Measurements from ENCODE around the gene NIPAL3. TPM values are rescaled to one million over a fixed set of nuclear protein-coding genes. Genes with fewer than 3 reads are reported as not detected.

Gene NIPAL3
- total RNA-seq, 1 experiment from 2014 or later: 44.1 TPM

DNA sequence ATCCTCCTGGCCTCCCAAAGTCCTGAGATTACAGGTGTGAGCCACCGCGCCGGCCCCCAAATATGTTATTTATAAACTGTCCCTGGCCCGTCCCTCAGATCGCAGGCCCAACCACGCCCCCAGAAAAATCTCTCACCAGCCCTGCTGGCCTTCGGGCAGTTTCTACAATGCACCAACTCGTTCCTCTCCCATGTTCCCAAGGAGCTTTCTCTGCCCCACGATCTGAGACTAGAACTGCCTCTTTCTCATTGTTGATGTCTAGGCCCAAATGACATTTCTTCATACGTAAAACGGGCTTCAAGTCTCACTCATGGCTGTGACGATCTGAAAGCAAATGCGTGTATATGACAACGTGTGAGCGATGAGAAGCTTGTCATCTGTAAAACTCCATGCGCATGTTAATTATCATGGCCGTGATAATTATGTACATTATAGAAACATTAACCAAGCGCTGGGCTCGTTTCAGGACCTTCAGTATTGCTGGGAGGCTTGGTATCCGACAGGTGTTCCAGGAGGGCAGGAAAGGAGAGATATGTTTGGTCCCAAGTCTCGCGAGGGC lies 748 bp upstream of the NIPAL3 start:
- peak overlapping the region; percentile 58; the same call in 1 of the 2 replicates for H3K4me3 ChIP-seq
- H3K36me3 ChIP-seq: peaks cover 6% of the 10 kb centered on the region
- DNase-seq: no peak
- H3K27me3 ChIP-seq: no peaks in the 10 kb centered on the region
- H3K9me3 ChIP-seq: no peaks in the 10 kb centered on the region

GRCh38 chr1:24415910-24416665 lies 486 bp downstream of the NIPAL3 start:
- Histone ChIP-seq H3K27me3 (no peaks in the 10 kb centered on the region), H3K4me3 (peak overlapping the region; percentile 58), H3K9me3 (no peaks in the 10 kb centered on the region), H3K36me3 (peaks cover 14% of the 10 kb centered on the region)
- DNase-seq: peak; percentile 25

DNA sequence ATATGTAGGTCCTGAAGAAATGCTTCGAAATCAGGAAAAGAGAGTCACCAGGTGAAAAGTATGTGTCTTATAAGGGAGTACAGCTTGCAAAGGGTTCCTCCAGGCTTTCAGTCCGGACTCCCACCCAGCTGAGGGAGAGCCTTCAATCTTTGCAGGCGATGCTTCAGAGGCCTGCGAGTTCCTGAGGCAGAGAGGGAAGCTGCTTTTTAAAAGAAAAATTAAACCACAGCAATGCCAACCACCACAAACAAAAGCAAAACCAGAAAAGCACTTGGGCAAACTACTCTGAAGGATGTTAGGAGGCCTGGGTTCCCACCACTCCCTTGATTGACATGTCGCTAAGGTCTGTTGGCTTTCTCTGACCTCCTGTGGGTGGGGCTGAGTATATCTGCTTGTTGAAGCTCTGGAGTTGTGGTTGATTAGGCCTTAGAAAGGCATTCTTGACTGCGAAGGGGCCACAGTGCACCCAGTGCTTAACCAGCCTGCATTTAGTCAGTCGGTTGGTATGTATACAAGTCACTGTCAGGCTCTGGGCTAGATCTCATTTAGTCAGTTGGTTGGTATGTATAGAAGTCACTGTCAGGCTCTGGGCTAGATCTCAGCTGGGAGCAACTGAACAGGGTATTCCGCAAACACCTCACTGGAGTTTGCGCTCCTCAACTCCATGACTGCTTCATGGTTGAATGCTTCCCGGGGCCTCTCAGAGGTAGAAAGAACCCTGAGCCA lies 1.2 kb downstream of the NIPAL3 start:
- DNase-seq: peak; percentile 93
- Histone ChIP-seq H3K4me3 (peak overlapping the region; percentile 58), H3K27me3 (no peaks in the 10 kb centered on the region), H3K36me3 (peaks cover 22% of the 10 kb centered on the region), H3K9me3 (no peaks in the 10 kb centered on the region)

GRCh38 chr1:24417681-24418080 lies 2.1 kb downstream of the NIPAL3 start:
- DNase-seq: peak; percentile 58
- peak overlapping the region; percentile 27 for H3K4me3 ChIP-seq
- no peaks in the 10 kb centered on the region for H3K27me3 ChIP-seq

GRCh38 chr1:24418898-24419628 lies 3.5 kb downstream of the NIPAL3 start:
- H3K27me3 ChIP-seq: no peaks in the 10 kb centered on the region
- H3K36me3 ChIP-seq: peaks cover 34% of the 10 kb centered on the region
- no peaks in the 10 kb centered on the region for H3K9me3 ChIP-seq
- no peak overlapping the region for H3K4me3 ChIP-seq
- peak; percentile 89 for DNase-seq

More at GRCh38 chr1:24417681-24418080, 2.1 kb downstream of the NIPAL3 start:
- Histone ChIP-seq H3K9me3 (no peaks in the 10 kb centered on the region), H3K36me3 (peaks cover 27% of the 10 kb centered on the region)

DNA sequence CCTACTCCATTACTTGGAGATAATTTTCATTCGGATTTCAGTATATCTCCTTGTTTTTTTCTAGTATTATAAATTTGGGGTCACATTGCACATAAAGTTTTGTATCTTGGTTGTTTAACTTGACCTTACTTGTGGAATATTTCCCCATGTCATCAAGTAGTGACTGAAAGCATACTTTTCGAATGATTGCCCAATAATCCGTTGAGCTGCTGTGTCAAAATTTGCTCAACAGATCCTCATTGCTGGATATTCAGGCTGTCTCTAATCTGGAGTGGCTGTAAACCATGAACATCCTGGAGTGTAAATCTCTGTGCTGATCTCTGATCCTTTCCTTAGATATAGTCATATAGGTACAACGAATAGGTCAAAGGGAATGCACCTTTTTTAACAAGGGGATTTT lies 4.9 kb downstream of the NIPAL3 start:
- no peak for DNase-seq
- H3K27me3 ChIP-seq: no peaks in the 10 kb centered on the region
- peaks cover 35% of the 10 kb centered on the region for H3K36me3 ChIP-seq
- H3K9me3 ChIP-seq: no peaks in the 10 kb centered on the region
- no peak overlapping the region for H3K4me3 ChIP-seq

DNA sequence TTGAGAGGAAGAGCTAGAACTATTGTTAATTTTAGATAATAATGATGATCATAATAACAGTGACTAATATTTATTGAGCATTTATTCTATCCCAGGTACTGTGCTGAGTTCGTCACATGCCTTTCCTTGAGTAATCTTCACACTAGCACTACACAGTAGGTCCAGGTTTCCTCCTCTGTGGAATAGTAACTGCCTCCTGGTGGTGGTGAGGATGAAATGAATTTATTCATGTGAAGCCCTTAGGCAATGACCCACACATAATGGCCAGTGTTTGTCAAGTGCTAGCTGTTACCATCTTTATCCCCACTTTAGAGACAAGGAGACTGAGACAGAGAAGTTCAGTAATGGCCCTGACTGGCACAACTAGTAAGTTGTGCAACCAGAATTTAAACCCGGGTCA lies 5.9 kb downstream of the NIPAL3 start:
- Histone ChIP-seq H3K9me3 (no peaks in the 10 kb centered on the region), H3K27me3 (no peaks in the 10 kb centered on the region), H3K36me3 (peaks cover 43% of the 10 kb centered on the region), H3K4me3 (no peak overlapping the region)
- DNase-seq: no peak

GRCh38 chr1:24424207-24424606 lies 8.6 kb downstream of the NIPAL3 start:
- DNase-seq: no peak
- Histone ChIP-seq H3K36me3 (peaks cover 46% of the 10 kb centered on the region), H3K9me3 (no peaks in the 10 kb centered on the region), H3K27me3 (no peaks in the 10 kb centered on the region), H3K4me3 (no peak overlapping the region)

DNA sequence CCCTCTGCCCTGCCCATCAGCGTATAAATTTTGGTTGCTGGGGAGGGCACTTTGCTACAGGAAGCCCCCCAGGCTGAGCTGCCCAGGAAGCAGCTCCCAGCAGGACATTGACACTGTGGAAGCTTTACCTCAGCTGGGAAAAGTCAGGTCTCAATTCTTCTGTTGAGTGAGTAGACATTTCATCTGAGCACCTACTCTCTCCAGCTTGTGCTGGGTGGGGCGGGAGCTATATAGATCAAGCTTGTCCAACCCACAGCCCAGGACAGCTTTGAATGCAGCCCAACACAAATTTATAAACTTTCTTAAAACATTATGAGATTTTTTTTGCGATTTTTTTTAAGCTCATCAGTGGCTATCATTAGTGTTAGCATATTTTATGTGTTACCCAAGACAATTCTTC lies 9.4 kb downstream of the NIPAL3 start:
- no peaks in the 10 kb centered on the region for H3K9me3 ChIP-seq
- DNase-seq: no peak
- no peaks in the 10 kb centered on the region for H3K27me3 ChIP-seq
- H3K4me3 ChIP-seq: no peak overlapping the region
- H3K36me3 ChIP-seq: peaks cover 40% of the 10 kb centered on the region

DNA sequence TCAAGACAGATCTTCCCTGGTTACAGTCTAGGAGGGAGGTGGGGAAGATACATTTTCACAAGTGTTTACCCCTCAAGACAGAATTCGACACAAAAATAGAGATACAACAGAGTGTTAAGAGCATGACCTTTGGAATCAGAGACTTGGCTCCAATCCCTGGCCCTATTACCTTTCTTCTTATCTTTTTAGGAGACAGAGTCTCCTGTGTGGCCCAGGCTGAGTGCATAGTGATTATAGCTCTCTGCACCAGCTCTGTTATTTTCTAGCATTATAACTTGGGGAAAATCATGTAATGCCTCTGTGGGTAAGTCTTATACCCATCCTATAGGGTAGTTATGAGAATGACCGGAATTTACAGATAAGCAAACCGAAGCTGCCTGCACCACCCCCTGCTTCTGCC lies 9.8 kb downstream of the NIPAL3 start:
- Histone ChIP-seq H3K4me3 (no peak overlapping the region), H3K27me3 (no peaks in the 10 kb centered on the region), H3K36me3 (peaks cover 36% of the 10 kb centered on the region), H3K9me3 (no peaks in the 10 kb centered on the region)
- DNase-seq: no peak

DNA sequence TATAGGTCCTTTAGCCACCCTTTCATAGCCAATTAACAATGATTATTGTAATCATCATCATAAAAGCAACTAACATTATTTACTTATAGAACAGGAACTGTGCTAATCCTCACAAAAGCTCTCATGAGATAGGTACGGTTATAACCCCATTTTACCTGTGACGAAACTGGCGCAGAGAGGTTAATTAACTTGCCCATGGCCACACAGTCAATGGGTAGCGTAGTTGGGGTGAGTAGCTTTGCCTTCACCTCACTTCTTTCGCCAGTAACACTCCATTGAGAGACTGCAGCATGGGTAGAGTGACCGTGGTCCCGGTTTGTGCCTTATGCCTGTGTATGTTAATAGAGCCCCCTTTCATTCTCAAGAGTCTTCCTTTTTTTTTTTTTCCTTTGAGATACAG lies 10.3 kb downstream of the NIPAL3 start:
- no peak for DNase-seq
- Histone ChIP-seq H3K4me3 (no peak overlapping the region), H3K36me3 (peaks cover 33% of the 10 kb centered on the region), H3K9me3 (no peaks in the 10 kb centered on the region), H3K27me3 (no peaks in the 10 kb centered on the region)

- H3K4me3 ChIP-seq: no peak overlapping the region
Observed at GRCh38 chr1:24426744-24427544, 11.3 kb downstream of the NIPAL3 start.

DNA sequence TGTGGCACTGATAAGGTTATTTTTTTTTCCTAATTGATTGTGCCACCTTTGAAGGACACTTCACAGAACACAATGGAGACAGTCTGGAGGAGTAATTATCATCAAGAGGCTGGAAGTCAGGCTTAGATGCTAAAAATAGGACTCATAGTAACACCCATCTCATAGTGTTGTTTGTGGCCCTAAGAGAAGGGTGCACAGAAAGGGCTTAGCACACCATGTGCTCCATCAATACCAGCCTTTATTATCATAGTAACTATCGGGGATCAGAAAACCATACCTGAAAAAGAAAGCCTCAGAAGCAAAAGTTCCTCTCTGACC lies 11.9 kb downstream of the NIPAL3 start:
- Histone ChIP-seq H3K27me3 (no peaks in the 10 kb centered on the region), H3K9me3 (no peaks in the 10 kb centered on the region), H3K4me3 (no peak overlapping the region), H3K36me3 (peaks cover 22% of the 10 kb centered on the region)
- no peak for DNase-seq

More at GRCh38 chr1:24426744-24427544, 11.3 kb downstream of the NIPAL3 start:
- Histone ChIP-seq H3K9me3 (no peaks in the 10 kb centered on the region), H3K27me3 (no peaks in the 10 kb centered on the region), H3K36me3 (peaks cover 25% of the 10 kb centered on the region)
- DNase-seq: no peak

DNA sequence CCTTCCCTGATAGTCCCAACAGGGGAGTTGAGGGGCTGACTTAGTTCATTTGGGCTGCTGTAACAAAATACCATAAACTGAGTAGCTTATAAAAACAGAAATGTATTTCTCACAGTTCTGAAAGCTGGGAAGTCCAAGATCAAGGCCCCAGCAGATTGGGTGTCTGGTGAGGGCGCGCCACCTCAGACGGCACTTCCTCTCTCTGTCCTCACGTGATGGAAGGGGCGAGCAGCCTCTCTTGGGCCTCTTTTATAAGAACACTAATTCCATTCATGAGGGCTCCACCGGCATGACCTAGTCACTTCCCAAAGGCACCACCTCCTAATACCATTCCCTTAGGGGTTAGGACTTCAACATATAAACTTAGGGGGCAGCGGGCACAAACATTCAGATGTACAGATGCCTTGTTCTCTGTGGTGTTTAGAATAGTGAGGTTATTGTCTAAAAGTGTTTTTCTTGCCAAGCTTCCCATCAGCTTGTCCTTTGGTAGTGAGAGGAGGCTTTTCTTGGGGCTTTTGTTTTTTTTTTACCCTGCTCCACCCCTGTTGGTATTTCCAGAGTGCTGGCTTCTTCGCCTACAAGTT lies 20.3 kb downstream of the NIPAL3 start:
- Histone ChIP-seq H3K36me3 (peaks cover 14% of the 10 kb centered on the region), H3K27me3 (no peaks in the 10 kb centered on the region), H3K4me3 (no peak overlapping the region), H3K9me3 (no peaks in the 10 kb centered on the region)
- no peak for DNase-seq

DNA sequence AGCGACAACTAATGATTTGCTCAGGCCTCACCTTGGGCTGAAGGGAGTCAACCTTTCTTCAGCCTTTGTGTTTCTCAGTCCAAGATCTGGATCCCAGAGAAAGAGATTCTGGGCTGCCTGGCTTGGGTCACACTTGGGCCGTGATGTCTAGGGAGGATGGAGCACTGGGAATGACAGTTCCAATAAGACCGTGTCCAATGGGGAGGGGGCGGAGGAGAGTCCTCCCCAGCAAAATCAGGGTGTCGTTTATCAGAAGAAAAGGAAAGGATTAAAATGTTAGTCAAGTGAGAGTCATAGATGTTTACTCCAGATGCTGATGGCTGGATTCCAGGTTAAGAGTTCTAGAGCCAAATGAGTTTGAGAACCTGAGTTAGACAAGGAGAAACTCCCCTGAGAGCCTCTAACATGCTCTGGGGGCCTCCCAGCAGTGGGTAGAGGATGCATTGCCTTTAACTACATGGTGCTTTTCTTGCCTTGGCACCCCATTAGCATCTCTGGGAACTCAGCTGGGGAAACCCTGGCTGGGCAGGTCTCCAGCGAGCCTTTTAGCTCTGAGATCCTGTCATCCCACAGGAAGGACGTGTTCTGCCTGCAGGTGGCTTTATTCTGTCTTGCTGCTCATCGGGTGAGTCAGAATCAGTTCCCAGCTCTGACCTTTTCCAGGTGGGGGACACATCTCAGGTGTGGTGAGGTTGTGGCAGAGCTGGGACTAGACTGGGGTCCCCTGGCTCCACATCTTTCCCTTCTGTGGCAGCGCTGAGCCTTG lies 22.2 kb downstream of the NIPAL3 start:
- Histone ChIP-seq H3K36me3 (peaks cover 20% of the 10 kb centered on the region), H3K9me3 (no peaks in the 10 kb centered on the region), H3K27me3 (no peaks in the 10 kb centered on the region), H3K4me3 (no peak overlapping the region)
- DNase-seq: no peak
